ENCODE measurements around the gene TARM1.

TARM1 gene

DNA sequence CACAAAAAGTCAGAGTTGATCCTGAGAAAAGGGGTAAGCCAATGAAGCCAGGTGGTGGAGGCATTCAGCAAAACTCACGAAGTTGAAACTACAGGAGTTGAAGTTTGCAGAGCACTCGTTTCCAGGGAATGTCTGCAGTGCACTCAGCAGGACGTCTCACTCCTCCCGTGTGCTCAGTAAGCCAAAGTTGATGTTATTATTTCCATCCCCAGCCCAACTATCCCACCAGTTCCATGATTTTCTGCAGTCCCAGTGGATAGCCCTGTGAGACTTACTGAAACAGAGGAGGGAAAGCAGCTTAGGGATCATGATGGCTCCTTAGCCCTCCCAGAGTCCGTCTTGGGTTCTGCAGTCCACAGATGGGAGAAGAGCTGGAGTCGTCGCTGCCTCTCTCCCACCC lies at the start of gene TARM1:
Gene TARM1 (minus strand): TSS at position 334 of the 400 bp plus-strand sequence. CDS start 25 bp downstream, at position 309.
- no peak for DNase-seq (ENCODE audit: low spot score)

DNA sequence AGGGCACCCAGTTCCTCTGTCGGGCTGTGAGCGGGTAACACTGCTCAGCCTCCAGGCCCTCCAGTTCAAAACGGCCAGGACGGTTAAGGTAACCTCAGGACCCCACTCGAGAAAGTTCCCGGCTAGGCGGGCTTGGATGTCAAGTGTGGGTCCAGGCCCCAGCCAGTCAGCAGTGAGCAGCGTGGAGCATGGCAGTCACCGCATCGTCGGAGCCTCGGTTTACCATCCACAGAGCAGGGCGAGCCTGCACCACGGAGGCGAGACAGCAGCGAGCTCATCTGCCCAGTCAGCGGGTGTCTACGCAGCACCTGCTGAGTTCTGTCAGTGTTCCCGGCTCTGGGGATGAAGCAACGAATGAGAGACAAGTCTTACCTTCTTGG lies 48.4 kb upstream of the TARM1 start:
- DNase-seq (ENCODE audit: low spot score) = no peak

DNA sequence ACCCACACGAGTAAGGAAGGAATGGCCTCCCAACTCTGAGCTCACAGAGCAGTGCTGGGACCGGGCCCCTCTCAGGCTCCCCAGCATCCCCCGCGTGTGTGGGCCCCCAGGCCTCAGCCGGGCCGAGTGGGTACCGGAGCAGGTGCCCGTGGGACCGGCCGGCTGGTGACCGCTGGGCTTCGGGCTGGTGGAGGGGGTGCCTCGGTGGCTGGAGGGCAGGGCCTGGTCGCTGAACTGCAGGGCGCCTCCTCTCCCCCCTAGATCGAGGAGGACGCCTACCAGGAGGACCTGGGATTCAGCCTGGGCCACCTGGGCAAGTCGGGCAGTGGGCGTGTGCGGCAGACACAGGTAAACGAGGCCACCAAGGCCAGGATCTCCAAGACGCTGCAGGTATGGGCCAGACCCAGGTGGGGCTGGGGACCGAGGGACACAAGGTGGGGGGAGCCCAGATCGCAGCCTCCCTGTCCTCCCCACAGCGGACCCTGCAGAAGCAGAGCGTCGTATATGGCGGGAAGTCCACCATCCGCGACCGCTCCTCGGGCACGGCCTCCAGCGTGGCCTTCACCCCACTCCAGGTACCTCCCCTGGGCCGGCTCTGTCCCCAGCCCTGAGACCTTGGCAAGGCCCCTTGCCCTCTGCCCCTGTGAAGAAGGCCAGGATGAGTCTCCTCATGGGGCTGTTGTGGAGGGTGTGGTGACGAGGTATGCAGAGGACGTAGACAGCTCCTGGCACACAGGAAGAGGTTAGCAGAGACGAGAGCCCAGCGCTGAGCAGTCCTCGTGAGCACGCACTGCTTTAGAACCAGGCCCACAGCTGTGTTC lies 47.8 kb upstream of the TARM1 start:
- DNase-seq (ENCODE audit: low spot score) = no peak

DNA sequence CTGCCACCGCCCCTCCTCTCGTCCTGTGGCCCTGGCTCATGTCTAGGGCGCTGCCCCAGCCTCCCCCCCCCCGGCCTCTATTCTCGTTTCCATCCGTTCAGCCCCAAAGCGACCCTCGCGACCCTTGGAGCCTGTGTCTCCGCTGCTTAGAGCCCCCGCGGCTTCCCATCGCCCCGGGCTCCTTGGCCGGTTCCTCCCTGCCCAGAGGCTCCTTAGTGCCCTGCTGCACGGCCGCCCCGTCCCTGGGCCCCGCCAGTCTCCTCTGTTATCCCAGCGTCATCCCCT lies 47.2 kb upstream of the TARM1 start:
- DNase-seq (ENCODE audit: low spot score) = no peak

DNA sequence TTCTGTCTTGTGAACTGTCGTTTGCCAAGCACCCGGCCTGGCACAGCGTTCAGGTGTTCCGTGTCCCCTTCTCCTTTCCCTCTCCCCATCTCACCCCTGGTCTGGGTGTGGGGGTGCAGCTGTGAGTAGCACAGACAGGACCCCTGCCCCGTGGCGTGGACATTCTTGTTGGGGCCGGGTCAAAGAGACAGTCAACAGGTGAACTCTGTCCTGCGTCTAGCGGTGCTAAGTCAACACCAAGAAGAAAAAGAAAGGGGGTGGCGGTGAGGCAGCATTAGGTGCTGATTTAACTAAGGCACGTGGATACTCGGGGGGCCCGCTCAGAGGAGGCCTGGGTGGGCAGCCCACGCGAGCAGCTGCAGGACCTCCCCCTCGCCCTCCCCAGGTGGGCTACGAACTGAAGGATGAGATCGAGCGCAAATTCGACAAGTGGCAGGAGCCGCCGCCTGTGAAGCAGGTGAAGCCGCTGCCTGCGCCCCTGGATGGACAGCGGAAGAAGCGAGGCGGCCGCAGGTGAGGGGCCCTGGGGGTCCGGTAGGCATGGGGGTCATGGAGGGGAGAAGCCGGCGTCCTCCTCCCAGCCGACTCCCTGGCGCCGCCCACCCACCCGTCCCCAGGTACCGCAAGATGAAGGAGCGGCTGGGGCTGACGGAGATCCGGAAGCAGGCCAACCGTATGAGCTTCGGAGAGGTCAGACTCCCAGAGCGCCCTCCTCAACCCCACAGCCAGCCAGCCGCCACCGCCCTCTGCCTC lies 46.7 kb upstream of the TARM1 start:
- no peak for DNase-seq (ENCODE audit: low spot score)

DNA sequence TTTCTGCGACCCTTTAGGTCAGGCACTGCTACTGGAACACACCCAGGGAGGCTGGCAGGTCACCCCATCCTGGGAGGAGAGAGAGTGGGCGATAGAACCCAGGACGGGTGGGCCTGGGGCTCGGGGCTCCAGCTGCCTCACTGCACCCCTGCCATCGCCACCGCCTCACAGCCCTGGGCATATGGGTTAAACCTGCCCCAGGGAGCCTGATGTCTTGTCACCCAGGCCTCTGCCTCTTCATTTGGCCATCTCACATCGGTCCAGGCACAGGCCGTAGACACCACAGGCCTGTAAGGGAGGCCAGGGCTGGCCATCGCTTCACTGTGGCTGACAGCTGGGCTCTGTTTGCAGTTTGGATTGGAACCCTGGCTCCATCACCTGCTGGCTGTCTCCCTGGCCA lies 44.5 kb upstream of the TARM1 start:
- DNase-seq (ENCODE audit: low spot score) = no peak

DNA sequence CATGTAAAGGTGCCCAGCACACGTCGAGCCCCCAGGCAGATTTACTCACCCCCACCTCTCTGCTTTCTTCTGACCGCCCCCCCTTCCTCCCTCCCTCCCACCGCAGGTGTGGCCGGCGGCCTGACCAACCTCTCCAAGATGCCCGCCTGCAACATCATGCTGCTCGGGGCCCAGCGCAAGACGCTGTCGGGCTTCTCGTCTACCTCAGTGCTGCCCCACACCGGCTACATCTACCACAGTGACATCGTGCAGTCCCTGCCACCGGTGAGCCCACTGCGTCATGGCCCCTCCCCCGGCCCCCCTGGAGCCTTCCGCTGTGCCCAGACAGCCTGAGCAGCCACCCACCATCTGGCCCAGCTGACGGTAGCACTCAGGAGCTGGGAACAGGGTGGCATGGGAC lies 43.2 kb upstream of the TARM1 start:
- no peak for DNase-seq (ENCODE audit: low spot score)

DNA sequence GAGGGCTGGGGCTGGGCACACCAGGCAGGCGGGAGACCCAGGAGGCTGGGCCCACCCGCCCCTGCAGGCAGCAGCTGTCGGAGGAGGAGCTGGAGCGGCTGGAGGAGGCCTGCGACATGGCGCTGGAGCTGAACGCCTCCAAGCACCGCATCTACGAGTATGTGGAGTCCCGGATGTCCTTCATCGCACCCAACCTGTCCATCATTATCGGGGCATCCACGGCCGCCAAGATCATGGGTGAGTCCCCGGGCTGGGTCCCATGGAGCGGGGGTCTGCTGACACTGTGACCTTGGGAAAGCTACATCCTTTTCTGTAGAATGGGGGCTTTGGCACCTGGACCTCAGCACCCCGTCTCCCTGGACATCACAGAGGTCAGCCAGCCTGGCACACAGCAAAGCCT lies 42.5 kb upstream of the TARM1 start:
- DNase-seq (ENCODE audit: low spot score) = no peak

DNA sequence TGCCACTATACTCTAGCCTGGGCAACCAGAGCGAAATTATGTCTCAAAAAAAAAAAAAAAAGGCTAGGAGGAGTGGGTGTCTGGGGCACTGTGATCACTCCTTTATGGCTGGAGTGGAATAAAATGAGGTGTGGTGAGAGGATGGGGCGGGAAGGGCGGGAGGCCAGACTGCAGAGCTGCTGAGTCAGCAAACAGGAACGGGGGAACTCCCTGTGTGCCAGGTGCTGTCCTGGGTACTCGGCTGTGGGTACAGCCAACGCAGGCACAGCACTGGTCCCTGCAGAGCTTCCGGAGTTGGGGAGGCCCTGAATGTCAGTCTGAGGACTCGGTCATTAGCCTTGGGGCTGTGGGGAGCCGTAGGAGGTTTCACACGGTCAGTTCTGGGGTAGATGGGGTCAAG lies 40.1 kb upstream of the TARM1 start:
- no peak for DNase-seq (ENCODE audit: low spot score)

DNA sequence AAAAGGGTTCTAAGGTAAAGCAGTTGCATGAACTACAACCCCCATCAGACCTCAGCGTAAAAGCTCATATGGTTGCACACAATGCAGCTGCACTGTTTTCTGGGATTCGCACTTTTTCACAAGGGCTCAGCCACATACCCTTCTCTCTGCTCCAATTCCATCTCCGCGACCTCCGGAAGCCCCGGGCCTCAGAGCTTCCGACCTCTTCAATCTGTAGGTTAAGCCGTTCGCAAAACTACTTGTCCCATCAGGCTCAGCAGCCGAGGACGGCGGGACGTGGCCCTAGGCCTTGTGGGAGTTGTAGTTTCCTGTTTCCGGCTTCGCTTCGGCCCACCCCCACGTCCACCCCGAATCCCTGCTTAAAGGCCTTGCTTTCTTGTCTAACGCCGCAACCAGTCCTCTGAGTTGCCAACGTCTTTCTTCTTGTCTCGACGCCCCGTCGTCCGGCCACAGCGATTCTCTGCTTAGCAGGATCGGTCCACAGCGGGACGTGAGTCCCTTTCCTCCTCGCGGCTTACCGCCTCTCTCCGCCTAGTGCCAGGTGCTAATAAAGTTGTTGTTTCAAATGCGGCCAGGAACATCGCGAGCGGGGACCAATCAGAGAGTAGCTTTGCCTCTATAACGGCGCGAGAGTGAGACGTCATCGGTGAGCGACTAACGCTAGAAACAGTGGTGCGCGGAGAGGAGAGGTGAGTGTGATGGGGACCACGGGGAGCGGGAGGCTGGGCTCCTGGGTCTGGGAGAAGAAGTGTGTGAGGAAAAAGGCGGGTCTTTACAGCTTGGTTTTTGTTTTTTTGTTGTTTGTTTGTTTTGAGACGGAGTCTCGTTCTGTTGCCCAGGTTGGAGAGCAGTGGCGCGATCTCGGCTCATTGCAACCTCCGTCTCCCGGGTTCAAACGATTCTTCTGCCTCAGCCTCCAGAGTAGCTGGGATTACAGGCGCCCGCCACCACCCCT lies 34.2 kb upstream of the TARM1 start, which contains the start of the genes PRPF31 and TFPT:
Gene PRPF31 (plus strand): TSS at position 646 of the 955 bp plus-strand sequence. CDS start 2,525 bp downstream, outside the sequence.
Gene TFPT (minus strand): TSS at position 549 of the 955 bp plus-strand sequence. CDS start 388 bp downstream, at position 161.
- DNase-seq (ENCODE audit: low spot score) = peak; percentile 98

DNA sequence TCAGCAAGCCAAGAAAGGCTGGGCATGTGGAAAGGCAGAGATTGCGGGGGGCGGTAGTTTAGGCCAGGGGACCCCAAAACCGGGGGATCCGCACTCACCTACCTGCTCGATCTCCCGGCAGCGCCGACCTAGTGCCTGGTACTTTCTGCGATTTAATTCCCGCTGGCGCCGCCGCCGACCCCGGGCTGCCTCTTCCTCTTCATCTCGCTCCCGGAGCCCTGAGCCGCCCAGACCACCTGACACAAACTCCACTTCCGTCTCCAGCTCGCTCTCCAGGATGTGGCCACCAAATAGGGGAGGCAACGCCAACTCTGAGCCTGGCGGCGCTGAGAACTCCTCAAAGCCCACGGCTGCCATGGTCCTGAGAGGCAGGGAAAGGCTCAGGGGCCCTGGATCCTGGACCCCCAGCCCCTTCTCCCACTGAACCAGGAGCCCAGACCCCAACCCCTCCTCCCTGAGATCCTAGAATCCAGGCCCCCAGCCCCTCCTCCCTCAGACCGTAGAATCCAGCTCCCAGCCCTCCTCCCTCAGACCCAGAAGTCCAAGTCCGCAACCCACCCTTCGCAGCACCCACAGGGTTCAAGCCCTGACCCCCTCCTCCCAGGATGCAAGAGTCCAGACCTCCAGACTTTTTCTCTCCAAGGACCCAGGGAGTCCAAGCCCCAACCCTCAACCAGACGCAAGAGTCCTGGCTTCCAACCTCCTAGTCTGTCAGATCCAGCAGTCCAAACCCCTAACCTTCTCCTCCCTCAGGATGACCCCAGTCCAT lies 33.4 kb upstream of the TARM1 start:
- no peak for DNase-seq (ENCODE audit: low spot score)

DNA sequence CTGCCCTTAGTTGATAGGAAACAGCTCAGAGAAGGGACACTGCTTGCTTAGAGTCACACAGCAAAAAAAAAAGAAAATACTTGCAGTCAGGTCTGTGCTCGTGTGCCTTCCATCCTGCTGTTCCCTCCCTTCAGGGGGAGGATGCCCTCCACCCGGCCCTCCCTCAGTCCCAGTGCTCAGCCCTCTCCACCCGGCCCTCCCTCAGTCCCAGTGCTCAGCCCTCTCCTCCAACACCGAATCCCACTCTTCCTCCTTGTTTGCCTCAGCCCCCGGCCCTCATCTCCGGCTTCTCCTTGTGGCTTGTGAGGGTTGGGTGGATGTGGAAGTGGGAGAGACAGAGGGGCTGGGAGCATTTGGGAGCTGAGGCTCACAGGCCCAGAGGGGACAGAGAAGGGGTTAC lies 28.5 kb upstream of the TARM1 start:
- DNase-seq (ENCODE audit: low spot score) = no peak

DNA sequence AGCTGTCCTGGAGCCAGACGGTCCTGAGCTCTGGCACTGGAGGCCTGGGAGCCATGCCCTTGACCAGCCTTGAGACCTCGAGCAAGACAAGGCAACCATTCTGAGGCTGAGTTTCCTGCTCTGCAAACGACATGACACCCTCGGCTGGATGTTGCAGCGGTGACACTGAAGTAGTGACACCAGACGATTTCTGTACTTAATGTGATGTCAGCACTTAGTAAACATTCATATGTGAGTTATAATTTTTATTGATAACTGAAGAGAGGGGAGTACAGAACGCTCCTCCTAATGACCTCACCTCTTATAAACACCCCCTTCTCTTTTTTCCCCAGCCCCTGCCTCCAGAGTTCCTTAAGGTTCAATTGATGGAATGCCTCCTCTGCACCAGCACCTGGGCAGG lies 27.3 kb upstream of the TARM1 start:
- DNase-seq (ENCODE audit: low spot score) = no peak

DNA sequence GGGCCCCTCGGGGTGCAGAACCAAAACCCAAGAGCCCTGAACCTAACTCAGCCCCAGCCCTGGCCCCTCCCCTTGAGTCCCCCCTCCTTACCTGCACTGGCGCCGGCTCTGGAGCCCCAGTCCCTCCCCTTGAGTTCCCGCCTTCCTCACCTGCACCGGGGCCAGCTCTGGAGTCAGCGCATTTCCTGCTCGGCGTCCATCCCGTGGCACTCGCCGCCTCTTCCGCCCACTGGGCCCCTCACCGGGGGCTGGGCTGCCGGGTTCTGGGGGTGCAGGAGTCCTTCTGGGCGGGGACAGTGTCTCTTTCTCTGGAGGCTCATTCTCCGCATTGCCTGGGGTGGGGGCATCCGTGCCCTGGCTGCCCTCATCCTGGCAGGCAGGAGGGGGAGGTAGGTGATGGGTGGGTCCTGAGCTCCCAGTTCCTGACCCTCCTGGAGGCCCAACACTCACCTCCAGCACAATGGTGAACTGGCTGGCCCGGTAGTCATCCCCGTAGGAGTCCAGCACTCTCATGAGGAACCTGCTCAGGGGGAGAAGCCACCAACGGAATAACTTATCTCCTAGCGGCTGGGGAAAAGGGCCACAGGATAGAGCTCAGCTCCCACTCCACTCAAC lies 26.8 kb upstream of the TARM1 start:
- no peak for DNase-seq (ENCODE audit: low spot score)

DNA sequence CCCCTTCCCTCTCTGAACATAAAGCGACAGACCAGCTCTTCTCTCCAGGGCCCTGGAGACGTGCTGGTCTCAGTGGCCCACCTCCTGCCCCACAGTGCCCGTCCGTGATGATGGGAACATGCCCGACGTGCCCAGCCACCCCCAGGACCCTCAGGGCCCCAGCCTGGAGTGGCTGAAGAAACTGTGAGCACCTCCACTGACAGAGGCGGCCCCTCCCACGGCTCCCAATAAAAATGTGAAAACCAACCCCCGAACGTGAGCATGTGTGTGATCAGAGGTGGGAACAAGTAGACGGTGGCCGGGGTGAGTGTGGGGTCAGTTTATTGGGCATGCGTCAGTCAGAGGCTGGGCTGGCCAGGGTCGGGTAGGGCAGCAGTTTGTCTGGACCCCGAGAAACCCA lies 25.6 kb upstream of the TARM1 start:
- DNase-seq (ENCODE audit: low spot score) = no peak

DNA sequence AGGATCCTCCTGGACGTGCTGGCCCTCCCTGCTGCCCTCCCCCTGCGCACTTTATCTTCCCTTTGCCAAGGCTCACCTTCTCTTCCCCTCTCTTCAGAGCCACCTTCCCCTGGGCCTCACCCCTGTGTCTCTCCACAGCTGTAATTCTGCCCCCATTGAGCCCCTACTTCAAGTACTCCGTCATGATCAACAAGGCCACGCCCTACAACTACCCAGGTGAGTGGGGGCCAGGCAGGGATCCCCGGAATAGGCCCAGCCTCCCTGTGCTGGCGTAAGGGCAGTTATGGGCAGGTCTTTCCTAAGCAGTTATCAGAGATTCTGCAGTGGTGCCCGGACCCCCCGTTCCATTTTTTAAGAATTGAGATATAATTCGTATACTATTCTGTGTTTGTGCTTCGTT lies 24.6 kb upstream of the TARM1 start:
- DNase-seq (ENCODE audit: low spot score) = no peak

DNA sequence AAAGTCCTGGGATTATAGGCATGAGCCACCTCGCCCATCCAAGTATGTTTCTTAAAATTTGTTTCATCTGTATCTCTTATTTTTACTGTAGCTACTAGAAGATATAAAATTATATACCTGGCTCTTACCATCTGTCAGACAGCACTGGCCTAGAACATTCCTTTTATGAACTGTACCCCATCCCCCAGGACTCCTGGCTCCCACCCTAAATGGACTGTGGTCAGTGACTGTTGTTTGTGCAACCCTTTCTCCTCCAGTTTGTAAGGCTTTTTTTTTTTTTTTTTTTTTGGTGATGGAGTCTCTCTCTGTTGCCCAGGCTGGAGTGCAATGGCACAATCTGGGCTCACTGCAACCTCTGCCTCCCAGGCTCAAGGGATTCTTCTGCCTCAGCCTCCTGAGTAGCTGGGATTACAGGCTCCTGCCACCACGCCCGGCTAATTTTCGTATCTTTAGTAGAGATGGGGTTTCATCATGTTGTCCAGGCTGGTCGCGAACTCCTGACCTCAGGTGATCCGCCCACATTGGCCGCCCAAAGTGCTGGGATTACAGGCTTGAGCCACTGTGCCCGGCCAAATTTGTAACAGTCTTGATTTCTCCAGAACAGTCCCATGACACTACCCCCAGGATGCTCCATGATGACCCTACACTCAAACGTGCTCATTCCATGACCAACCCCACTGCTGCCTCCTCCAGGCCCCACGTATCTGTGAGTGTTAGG lies 24.0 kb upstream of the TARM1 start:
- DNase-seq (ENCODE audit: low spot score) = no peak

DNA sequence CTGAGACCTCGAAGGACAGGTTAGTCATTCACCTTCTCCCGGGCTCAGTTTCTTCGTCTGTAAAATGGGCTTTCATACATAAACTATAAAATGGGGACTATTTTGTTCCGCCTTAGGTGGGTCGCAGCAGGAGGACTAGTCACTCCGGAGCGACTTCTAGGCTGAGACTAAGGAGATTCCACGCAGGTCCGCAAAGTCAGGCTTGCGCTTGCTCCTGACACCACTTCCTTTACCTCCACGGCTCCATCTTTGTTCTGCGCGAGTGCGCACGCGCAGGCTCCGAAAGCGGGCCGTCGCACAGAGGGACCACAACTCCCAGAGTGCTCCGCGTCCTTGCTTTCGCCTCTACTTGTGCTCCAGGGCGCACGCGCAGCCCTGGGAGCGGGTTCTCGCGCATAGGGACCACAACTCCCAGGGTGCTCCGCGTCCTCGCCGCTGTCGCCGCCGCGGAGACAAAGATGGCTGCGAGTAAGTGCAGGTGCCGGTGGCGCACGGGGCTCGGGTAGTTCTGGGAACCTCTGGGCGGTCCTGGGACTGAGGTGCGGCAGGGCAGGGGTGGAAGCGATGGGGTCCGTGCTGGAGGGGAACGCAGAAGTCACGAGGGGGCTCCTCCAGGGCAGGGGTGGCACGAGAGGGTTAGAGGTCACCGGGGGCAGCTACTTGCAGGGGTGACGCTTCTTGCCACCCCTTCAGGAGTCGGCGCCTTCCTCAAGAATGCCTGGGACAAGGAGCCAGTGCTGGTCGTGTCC lies 21.4 kb upstream of the TARM1 start, which contains the start of gene NDUFA3:
Gene NDUFA3 (plus strand): TSS at position 435 of the 749 bp plus-strand sequence. CDS start 24 bp downstream, at position 459.
- DNase-seq (ENCODE audit: low spot score) = peak; percentile 99

DNA sequence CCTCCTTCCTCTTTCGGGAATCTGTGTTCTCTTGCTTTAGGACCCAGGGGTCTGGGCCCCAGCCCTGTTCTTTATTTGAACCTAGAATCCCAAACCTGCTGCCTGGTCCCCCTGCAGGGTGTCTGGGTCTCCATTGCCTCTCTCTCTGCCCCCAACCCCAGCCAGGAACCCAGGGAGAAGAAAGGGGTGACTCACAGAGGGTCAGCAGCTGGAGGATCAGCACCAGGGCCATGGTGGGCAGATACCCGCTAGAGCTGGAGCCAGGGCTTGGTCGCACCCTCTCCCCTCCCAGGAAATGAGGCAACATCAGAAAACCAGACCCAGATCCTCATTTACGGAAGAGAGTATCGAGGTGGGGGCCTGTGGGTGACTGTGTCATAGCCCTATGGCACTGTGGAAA lies 19.4 kb upstream of the TARM1 start, which contains the start of gene OSCAR:
Gene OSCAR (minus strand): TSS at position 243 of the 400 bp plus-strand sequence. CDS start 11 bp downstream, at position 232.
- DNase-seq (ENCODE audit: low spot score) = no peak

Measured in HuH-7 (cell line).